DMS114 treated with DMSO at 0.1 percent for 48 hours (cell line): Measurements from ENCODE around the gene SCTR.

Experiments used
- DNase-seq: peaks from one replicate; lab custom pipeline; 2025; ENCODE audit not compliant: unreplicated experiment; lab: John Stamatoyannopoulos, UW

The SCTR gene

DNA sequence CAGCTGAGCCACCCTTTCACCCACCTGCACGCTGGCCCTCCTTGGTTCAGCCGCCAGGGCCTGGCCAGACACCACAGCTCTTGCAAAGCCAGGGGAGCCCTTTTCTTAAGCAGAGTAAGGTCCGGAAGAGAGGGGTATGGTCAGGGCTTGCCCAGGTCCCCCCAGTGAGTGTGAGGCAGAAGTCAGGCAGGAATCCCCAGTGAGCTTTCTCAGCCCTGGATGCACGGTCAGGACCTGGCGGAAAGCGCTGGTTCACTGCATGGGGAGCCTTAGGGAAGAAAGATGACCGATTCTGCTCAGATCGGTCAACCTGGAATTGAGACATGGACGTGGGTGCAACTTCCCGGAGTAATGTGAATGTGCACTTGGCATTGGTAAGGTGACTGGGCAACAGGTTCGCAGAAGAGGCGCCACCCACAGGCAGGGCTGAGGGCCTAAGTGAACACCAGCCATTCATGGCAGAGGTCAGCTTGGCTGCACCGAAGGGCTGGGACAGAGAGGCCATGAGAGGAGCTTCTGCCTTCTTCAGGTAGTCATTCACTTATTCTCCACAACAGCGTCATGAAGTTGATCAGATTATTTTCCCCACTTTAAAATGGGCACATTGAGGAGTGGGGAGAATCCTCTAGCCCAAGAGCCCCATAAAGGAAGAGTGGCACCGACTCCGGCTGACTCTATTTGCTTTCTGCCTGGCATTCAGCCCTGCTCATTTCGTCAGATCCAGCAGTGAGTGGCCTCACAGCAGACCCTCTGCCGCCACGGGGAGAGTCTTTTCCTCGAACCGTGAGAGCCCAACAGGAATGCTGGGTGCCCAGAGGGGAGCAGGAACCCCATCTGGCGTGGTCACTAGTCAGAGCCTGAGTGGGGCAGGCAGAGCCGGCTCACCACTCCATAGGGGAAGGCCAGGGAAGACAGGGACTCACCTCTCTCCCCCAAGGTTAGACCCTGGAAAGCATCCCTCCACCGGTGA lies 35.8 kb downstream of the SCTR start:
- DNase-seq = no peak

DNA sequence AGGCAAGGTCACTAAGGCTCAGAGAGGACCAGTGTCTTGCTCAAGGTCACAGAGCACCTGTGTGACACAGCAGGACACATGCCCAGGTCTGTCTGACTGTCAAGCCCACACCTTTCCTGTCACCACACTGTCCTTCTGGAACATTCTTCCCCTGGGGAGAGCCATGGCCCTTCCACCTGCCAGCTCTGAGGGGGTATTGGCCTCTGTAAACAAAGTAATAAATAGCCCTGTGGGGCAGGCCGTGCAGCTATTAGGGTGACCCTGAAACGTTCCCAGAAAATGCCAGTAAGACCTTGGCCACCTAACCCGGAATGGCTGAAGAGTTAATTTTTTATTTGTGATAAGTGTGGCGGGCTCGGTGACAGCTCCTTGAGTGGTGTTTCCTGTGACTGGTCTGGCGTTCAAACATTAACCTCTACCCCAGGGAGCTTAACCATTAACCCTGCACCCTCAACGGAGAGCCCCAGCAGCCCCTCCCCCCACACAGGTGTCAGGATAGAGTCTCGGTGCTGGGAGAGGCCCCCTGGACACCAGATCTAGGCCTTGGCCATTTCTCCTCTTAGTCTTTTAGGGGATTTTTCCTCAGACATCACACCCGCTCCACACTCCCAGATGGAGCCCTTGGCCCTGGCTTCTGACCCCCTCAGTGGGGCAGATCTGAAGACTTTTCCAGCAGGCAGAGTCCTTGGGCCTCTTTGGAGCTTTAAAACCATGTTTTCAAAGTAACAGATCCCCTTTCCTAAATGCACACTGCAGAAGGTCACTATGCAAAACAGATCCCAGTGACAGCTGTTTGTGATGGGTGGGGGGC lies 36.6 kb downstream of the SCTR start:
- DNase-seq = no peak

DNA sequence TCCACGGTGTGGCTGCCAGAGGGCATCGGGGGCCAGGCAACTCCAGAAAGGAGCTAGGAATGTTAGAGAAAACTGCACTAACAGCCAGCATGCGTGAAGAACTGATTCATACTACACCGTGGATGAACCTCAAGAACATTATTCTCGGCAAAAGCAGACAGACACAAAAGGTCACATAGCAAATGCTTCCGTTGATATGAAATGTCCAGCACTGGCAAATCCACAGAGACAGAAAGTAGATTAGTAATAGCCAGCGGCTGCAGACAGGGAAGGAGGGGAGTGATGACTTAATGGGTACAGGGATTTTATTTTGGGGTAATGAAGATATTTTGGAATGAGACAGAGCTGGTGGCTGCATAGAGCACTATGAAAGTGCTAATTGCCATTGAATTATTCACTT lies 37.4 kb downstream of the SCTR start:
- DNase-seq = no peak

DNA sequence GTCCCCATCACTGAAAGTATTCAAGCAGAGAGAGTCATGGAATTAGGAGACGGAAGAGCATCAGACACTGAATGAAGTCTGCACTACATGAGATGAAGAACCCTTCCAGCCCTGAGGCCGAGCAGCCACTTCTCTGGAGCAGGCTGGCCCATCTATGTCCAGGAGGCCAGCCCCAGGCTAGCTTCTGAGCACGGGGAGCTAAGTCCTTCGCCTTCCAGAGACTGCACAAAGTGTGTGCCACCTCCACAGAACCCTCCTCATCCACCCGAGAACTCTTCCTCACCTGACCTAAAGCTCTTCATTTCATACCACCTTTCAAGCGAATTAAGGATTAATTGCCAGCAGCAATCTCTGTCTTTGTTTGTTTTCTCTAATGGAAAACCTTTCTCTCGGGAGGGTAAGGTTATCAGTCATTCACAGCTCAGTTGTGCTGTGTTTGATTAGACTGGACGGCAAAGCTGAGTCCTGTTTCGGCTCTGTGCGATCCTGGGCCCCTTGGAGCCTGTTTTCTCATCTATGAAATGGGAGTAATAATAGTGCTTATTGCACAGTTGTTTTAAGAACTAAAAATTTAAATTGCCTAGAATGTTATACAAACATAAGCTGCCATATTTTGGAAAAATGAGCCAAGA lies 38.0 kb downstream of the SCTR start:
- no peak for DNase-seq

- no peak for DNase-seq
Observed at GRCh38 chr2:119485336-119486110, 38.8 kb downstream of the SCTR start.

- DNase-seq = no peak
Observed at GRCh38 chr2:119484834-119485233, 39.4 kb downstream of the SCTR start.

DNA sequence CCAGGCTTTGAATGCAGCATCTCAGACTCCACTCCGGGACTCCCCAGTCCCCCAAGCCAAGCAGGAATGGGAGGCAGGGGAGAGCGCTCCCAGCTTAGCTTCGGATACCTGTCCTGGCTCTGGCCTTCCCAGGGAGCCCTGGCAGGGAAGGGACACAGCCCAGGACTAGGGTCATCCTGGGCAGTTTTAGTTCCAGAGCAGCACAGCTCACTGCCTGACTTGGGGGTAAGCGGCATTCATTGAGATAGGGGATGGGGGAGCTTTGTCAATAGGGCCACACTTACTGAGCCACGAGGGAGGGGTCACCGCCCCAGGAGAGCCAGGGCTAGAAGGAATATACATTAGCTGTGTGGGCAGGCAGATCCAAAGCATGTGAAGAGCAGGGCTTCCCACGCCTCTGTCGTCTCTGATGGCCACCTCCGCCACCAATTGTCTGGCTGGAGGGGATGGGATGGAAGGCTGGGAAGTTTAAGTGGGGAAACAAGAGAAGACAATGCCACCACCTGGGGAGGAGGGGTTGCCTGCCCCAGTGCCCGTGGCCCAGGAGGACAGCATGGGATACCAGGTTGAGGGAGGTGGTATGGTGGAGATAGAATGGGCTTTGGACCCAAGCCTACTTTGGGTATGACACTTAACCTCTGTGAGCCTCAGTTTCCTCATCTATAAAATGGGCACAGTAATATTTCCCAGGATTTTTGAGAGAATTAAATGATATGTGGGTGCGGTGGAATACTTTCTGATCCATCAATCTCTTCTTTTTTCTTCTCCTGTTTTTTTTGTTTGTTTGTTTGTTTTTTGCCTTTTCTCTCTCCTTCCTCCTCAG lies 40.2 kb downstream of the SCTR start:
- DNase-seq = no peak

- DNase-seq = no peak
Observed at GRCh38 chr2:119483395-119483753, 40.9 kb downstream of the SCTR start.

DNA sequence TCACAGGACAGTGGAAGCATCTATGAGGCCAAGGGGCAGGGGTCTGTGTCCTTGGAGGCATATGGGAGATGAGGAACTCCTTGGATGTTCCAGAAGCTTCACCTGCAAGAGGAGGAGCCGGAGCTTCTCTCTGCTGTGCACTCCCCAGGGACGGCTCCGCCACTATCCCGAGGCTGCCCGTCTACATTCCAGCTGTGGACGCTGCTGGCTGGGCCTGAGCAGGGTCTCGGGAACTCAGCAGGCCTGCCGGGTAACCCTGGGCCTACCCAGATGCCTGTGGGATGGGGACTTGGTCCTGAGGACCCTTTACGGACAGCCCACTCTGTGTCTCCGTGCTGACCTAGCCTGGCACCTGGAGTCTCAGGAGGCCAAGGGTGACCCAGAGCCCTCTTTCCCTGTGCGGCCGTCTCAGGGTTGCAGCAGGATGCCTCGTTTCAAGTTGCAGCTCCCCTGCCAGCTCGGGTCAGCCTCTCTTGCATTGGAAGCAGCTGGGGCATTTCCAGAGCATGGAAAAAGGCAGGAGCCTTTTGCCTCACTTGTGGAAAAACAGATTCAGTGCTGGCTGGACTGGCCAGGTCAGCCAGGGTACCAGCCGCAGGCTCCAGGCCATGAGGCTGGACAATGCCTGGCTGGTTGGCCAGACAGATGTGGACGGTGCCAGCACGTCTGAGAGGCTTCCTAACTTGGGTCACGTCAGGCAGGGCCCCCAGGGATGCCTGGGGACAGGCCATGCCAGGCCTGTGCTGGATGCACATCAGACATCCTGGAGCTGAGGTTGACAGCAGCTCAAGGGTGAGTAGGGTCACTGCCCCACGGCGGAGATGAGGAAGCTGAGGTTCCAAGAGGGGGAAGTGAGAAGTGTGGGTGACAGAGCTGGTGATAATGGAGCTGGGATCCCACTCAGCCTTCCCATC lies 41.5 kb downstream of the SCTR start:
- no peak for DNase-seq

DNA sequence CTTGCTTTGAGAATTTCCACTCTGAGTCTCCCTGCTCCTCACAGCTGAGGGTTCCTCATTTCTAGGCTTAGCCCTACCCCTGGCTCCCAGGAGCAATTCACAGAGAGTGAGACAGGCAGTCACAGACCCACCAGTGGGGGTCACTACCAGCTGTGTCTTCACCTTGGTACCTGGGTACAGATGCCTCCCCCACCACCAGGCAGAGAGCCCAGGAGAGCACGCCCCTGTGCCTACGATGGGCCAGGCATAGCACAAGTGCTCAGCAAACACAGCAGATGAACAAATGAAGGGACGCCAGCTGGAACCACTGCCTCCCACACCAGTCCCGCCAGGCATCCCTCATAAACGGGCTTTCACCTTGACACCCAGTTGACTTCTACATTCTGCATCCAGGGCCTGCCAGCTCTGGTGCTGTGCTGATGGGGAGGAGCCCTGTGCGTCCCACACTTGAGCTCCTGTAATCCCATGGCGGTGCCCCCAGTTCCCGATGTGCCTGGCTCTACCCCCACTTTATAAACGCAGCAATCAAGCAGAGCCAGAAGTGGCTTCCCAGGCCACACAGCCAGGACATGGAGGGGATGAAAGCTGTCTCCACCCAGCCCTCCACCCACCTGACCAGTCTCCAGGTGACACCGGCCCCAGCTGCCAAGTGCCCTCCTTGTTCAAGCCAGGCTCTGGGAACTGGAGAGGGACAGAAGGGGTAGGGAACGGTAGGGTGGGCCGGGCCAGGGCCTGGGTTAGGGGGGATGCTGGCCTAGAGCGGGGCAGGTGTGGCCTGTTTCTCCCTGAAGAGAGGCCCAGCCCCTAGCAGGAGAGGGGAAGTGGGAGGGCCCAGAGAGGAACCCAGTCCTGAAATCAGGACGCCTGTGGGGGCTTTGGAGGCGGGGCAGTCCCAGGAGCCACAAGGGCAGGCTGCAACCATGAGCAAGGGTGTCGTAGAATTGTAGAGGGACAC lies 42.5 kb downstream of the SCTR start:
- DNase-seq = no peak

GRCh38 chr2:119480718-119481142 lies 43.6 kb downstream of the SCTR start:
- no peak for DNase-seq

DNA sequence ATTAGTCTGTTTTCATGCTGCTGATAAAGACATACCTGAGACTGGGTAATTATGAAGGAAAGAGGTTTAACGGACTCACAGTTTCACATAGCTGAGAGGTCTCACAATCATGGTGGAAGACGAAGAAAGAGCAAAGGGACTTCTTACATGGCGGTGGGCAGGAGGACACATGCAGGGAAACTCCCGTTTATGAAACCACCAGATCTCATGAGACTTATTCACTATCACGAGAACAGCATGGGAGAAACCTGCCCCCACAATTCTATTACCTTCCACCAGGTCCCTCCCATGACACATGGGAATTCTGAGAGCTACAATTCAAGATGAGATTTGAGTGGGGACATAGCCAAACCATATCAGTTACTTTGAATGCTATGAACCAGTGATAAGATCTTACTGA lies 44.1 kb downstream of the SCTR start:
- DNase-seq = no peak

DNA sequence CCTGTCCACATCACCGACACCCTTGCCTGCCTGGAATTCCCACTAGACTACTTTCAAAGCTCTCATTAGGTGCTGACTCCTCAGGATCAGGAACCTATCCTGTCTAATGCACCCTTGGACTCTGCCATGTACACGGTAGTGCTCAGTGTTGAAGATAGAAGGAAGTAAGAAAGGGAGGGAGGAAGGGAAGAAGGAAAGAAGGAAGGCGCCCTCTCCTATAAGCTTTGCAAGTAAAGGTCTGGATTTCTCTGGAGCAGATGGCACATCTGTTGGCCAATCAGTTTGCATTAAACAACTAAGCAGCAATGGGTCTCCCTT lies 45.3 kb downstream of the SCTR start:
- no peak for DNase-seq

GRCh38 chr2:119478188-119478977 lies 45.9 kb downstream of the SCTR start:
- no peak for DNase-seq

GRCh38 chr2:119477113-119477505 lies 47.2 kb downstream of the SCTR start:
- no peak for DNase-seq

GRCh38 chr2:119476301-119477112 lies 47.8 kb downstream of the SCTR start:
- DNase-seq = peak; percentile 35
